Spleen (tissue), 11 donors: ENCODE data around the gene MOB3B. TPM values are rescaled to one million over a fixed set of nuclear protein-coding genes. Genes with fewer than 3 reads are reported as not detected.

Experiments used
- DNase-seq: peaks from one replicate; pipeline ENCODE4 v3.0.0-alpha.2; 2020
- H3K27ac ChIP-seq, 8 donors: fragments of 200-600 bp; sonication (generic) in 7 of 8; 1 replicate in 4 of 8; 2 replicates in 4 of 8; pipeline versions ENCODE4 v1.5.0 to v1.8.0; 2016 to 2021; ENCODE audit warnings: inconsistent platforms in 4 of 8, mild to moderate bottlenecking in 4 of 8, moderate library complexity in 1 of 8
- H3K27me3 ChIP-seq, 7 donors: fragments of 200-600 bp; sonication (generic) in 6 of 7; replicated peaks in 1 of 7; 1 replicate in 4 of 7; 2 replicates in 3 of 7; pipeline versions ENCODE4 v1.5.0 to v1.8.0; 2016 to 2021; ENCODE audit warnings: inconsistent platforms in 3 of 7, mild to moderate bottlenecking in 1 of 7
- H3K36me3 ChIP-seq, 6 donors: fragments of 200-600 bp; sonication (generic) in 5 of 6; 1 replicate in 4 of 6; 2 replicates in 2 of 6; pipeline versions ENCODE4 v1.5.0 to v1.8.0; 2016 to 2021; ENCODE audit warnings: inconsistent platforms in 2 of 6
- H3K4me1 ChIP-seq, 6 donors: fragments of 200-600 bp; sonication (generic) in 5 of 6; 1 replicate in 3 of 6; 2 replicates in 3 of 6; pipeline versions ENCODE4 v1.5.0 to v1.8.0; 2016 to 2021; ENCODE audit warnings: inconsistent platforms in 3 of 6
- H3K4me3 ChIP-seq, 8 donors: fragments of 200-600 bp; sonication (generic) in 7 of 8; 1 replicate in 4 of 8; 2 replicates in 4 of 8; pipeline versions ENCODE4 v1.5.0 to v1.8.0; 2016 to 2021; ENCODE audit warnings: inconsistent platforms in 4 of 8, mild to moderate bottlenecking in 4 of 8, moderate library complexity in 2 of 8
- H3K9me3 ChIP-seq, 8 donors: fragments of 200-600 bp; sonication (generic) in 7 of 8; 1 replicate in 4 of 8; 2 replicates in 4 of 8; pipeline versions ENCODE4 v1.5.0 to v1.8.0; 2016 to 2021; ENCODE audit warnings: inconsistent platforms in 4 of 8
- POLR2A ChIP-seq, 3 donors: fragments of 450-650 bp; IDR thresholded peaks; one replicate each; pipeline ENCODE4 v1.5.1; 2017; ENCODE audit warnings: antibody characterized with exemption in 3 of 3, mild to moderate bottlenecking in 1 of 3
- POLR2AphosphoS5 ChIP-seq, 3 donors: sonication (generic); formaldehyde crosslinking; IDR thresholded peaks; one replicate each; pipeline ENCODE4 v1.5.1; 2017; ENCODE audit warnings: antibody characterized with exemption in 3 of 3
- WGBS, 5 donors: extraction: QIAGEN DNeasy Blood & Tissue Kit in 3 of 5; methylation state at CpG; one replicate each; pipeline versions ENCODE4 v1.1.5 to v1.1.7; 2013 to 2018; 5-methylcytosine and 5-hydroxymethylcytosine counted together
- intact Hi-C: fragments of 100-400 bp; cut with DNase I; formaldehyde crosslinking; loops from one replicate; pipeline ENCODE4 v1.15.0; 2023; ENCODE audit warnings: low total_unique reads
- polyA plus RNA-seq, 3 donors: library from polyadenylated mRNA; stranded (reverse); fragments of 200-250 nt; gene quantifications; one replicate each; pipeline ENCODE4 v1.2.1, GENCODE V29; 2013
- total RNA-seq, 7 donors: library from RNA; depleted of rRNA in 3 of 7; stranded (reverse); fragments of >200 nt in 3 of 7; fragmentation: NEBNext Ultra II Directional in 4 of 7; extraction: Animal tissue kit (Norgen Biotek cat#: 25700) in 4 of 7; gene quantifications; one replicate each; pipeline versions ENCODE4 v1.1.0 to v1.2.1, GENCODE V29; 2016 to 2021
- TF ChIP-seq, protein P1 (sequence below), 11 experiments: fragments of 200-600 bp in 7 of 11; fragments of 450-650 bp in 4 of 11; sonication (generic) in 4 of 11; IDR thresholded peaks in 8 of 11; conservative IDR thresholded peaks in 3 of 11; 1 replicate in 7 of 11; 2 replicates in 4 of 11; pipeline versions ENCODE4 v1.4.0 to v1.8.0; 2016 to 2021; ENCODE audit warnings: antibody characterized with exemption in 11 of 11, inconsistent platforms in 4 of 11, mild to moderate bottlenecking in 1 of 11
- donor health status: healthy with polysubstance abuse.
- donor health status: DM: no; HTN: no; CAD: no; lungs with moderate emphysema.
- donor health status: DM: no; HTN: no; CAD: no.
- donor health status: Bipolar disorder and iron deficiency.
- donor health status: healthy.
- donor health status: DM: no; HTN: no; CAD: no.
- donor health status: DM: yes; HTN: yes; CAD: no.

Gene MOB3B
- total and polyA plus RNA-seq, 10 donors = 9.4 to 27.7 (median 19.9) TPM

DNA sequence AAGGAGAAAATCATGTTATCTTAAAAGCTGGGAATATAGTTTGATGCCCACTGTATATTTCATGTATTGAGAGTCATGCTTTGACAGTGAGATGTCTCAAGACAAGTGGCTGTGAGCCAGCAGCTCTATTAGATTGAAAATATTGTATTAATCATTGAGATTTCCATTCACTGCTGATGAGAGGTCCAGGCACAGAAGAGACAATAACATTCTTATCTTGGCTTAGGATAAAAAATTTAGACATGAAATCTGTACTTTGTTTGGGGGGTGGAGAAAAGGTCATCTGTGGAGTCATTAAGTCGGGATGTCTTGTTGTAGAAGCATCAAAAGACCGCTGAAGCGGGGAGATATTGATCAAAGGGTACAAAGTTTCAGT lies 134.8 kb downstream of the MOB3B start:
- intact Hi-C loops = no loop called here
- DNase-seq = no peak
- peaks cover 0 to 55% (median 18%) of the 10 kb centered on the region in 6 donors for H3K4me1 ChIP-seq
- WGBS, 5 donors = 87 to 96% (median 93%) methylated on average over 3 of the region's 3 CpGs
- no peak for TF ChIP-seq POLR2AphosphoS5 (IDR thresholded peaks at IDR 0.05)
- no peak for TF ChIP-seq POLR2A (IDR thresholded peaks at IDR 0.05)
- TF ChIP-seq, protein P1, sequence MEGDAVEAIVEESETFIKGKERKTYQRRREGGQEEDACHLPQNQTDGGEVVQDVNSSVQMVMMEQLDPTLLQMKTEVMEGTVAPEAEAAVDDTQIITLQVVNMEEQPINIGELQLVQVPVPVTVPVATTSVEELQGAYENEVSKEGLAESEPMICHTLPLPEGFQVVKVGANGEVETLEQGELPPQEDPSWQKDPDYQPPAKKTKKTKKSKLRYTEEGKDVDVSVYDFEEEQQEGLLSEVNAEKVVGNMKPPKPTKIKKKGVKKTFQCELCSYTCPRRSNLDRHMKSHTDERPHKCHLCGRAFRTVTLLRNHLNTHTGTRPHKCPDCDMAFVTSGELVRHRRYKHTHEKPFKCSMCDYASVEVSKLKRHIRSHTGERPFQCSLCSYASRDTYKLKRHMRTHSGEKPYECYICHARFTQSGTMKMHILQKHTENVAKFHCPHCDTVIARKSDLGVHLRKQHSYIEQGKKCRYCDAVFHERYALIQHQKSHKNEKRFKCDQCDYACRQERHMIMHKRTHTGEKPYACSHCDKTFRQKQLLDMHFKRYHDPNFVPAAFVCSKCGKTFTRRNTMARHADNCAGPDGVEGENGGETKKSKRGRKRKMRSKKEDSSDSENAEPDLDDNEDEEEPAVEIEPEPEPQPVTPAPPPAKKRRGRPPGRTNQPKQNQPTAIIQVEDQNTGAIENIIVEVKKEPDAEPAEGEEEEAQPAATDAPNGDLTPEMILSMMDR (IDR thresholded peaks at IDR 0.05 in 8 of 11, conservative IDR thresholded peaks at IDR 0.05 in 3 of 11) = no peak
- peak overlapping the region in 5 of 8 donors; percentile 18 to 50 (median 48) for H3K27ac ChIP-seq
- H3K4me3 ChIP-seq = no peak overlapping the region
- H3K9me3 ChIP-seq = no peaks in the 10 kb centered on the region
- no peaks in the 10 kb centered on the region for H3K27me3 ChIP-seq
- H3K36me3 ChIP-seq = no peaks in the 10 kb centered on the region

DNA sequence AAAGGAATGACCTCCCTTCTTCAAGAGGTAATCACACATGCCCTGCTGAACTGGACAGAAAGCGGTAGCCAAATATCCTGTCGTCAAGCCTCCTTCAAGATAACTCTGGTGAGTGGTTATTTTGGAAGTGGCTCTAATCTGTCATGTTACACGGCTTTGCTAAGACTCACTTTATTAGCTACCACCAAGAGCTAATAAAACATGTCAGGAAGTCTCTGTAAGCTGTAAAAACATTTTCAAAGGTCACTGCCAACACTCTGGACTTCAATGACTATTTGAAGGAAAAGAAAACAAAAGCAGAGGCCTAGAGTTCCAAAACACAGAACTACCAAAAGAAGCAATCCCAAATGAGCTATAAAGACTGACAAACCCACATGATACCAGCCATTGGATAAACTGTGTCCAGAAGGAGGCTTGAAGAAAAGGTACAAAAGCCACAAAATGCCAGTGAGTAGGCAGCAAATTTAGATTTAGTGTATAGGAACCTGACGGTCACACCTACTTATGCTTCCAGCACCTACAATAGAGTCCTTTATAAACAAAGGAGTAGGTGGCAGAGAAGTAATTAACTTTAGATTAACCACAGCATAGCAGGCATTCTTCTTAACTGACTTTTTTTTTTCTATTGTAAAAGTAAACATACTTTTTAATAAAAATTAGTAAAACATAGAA lies 135.3 kb downstream of the MOB3B start:
- Histone ChIP-seq H3K9me3 (no peaks in the 10 kb centered on the region), H3K36me3 (no peaks in the 10 kb centered on the region), H3K27me3 (no peaks in the 10 kb centered on the region), H3K27ac (peak overlapping the region in 7 of 8 donors; percentile 6 to 65 (median 48)), H3K4me1 (peaks cover 0 to 50% (median 17%) of the 10 kb centered on the region in 6 donors), H3K4me3 (no peak overlapping the region)
- 55 to 79% (median 68%) methylated on average over 4 of the region's 4 CpGs for WGBS, 5 donors
- intact Hi-C loops = no loop called here
- DNase-seq = no peak
- TF ChIP-seq POLR2A (IDR thresholded peaks at IDR 0.05) (no peak), POLR2AphosphoS5 (IDR thresholded peaks at IDR 0.05) (no peak)
- TF ChIP-seq, protein P1 (IDR thresholded peaks at IDR 0.05 in 8 of 11, conservative IDR thresholded peaks at IDR 0.05 in 3 of 11) = no peak

DNA sequence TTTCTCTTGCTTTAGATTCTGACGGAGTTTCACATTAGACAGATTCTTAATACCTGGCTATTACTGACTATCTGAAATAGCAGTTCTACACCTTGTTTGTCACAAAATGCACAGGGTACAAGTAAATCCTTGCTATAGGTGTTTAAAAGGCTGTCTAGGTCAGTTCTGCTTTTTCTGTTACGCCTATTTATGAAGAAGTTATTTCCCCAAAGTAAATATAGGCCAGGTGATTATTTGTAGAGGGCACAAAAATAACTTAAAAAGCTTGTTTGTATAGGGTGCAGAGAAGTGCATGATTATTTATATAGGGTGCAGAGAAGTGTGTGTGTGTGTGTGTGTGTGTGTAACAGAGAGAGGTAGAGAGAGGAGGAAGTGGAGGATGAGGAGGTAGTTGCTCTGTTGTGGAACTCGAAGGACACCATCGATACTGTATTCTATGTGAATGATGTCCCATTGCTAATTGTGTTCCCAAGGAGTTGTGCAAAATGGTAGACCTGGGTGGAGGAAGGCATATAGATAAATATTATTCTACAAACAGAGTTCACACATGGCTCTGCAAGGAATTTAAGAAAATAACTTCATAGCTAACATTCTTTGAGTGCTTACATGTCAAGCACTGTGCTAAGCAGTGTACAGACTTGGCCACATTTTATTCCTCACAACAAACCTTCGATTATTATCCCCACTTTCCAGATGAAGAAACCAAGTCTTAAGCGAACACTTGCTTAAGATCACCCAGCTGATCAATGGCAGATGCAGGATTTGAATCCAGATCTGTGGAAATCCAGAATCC lies 136.4 kb downstream of the MOB3B start:
- intact Hi-C loops = no loop called here

More for the DNA sequence above, 136.4 kb downstream of the MOB3B start:
- H3K27me3 ChIP-seq = no peaks in the 10 kb centered on the region
- H3K4me3 ChIP-seq = no peak overlapping the region
- peak overlapping the region in 5 of 8 donors; percentile 45 to 65 (median 50) for H3K27ac ChIP-seq
- H3K36me3 ChIP-seq = no peaks in the 10 kb centered on the region
- DNase-seq = no peak
- TF ChIP-seq POLR2AphosphoS5 (IDR thresholded peaks at IDR 0.05) (no peak), POLR2A (IDR thresholded peaks at IDR 0.05) (no peak)
- TF ChIP-seq, protein P1 (IDR thresholded peaks at IDR 0.05 in 8 of 11, conservative IDR thresholded peaks at IDR 0.05 in 3 of 11) = no peak
- WGBS, 5 donors = 74 to 81% (median 76%) methylated on average over 6 of the region's 6 CpGs
- H3K9me3 ChIP-seq = no peaks in the 10 kb centered on the region
- peaks cover 0 to 44% (median 16%) of the 10 kb centered on the region in 6 donors for H3K4me1 ChIP-seq
